Endothelial cell of umbilical vein (primary cell): ENCODE data around the gene BRF1.

Experiments used
- EZH2 ChIP-seq: IDR thresholded peaks from 2 replicates; pipeline ENCODE4 v1.6.1; 2012; ENCODE audit warnings: borderline replicate concordance, low read depth, mild to moderate bottlenecking, moderate library complexity, low read length, inconsistent platforms; ENCODE audit not compliant: severe bottlenecking
- FOS ChIP-seq: IDR thresholded peaks from 2 replicates; pipeline ENCODE4 v1.6.1; 2011; ENCODE audit warnings: mild to moderate bottlenecking, low read length, moderate library complexity, borderline replicate concordance; ENCODE audit not compliant: insufficient read depth
- GATA2 ChIP-seq: IDR thresholded peaks from 2 replicates; pipeline ENCODE4 v1.7.0; 2011; ENCODE audit warnings: low read depth, mild to moderate bottlenecking, moderate library complexity, mixed read lengths, low read length; ENCODE audit not compliant: insufficient read length, insufficient read depth
- JUN ChIP-seq: IDR thresholded peaks from 2 replicates; pipeline ENCODE4 v1.6.1; 2011; ENCODE audit warnings: borderline replicate concordance, low read depth; ENCODE audit not compliant: insufficient read length, insufficient read depth
- MYC ChIP-seq: IDR thresholded peaks from one replicate; pipeline ENCODE4 v1.6.1; 2011; ENCODE audit warnings: mild to moderate bottlenecking, low read depth, low read length
- POLR2A ChIP-seq: IDR thresholded peaks from 2 replicates; pipeline ENCODE4 v1.6.1; 2012; ENCODE audit warnings: low read depth, mild to moderate bottlenecking, control low read depth, low read length
- POLR2AphosphoS5 ChIP-seq: IDR thresholded peaks from 2 replicates; pipeline ENCODE4 v1.6.1; 2012; ENCODE audit warnings: low read depth, mild to moderate bottlenecking, control low read depth, low read length, moderate library complexity; ENCODE audit not compliant: insufficient read depth
- TF ChIP-seq, protein P1 (sequence below), 2 donors: IDR thresholded peaks; 1 replicate in 1 of 2; 2 replicates in 1 of 2; pipeline ENCODE4 v1.5.1; 2011; ENCODE audit warnings: low read length in 2 of 2, mild to moderate bottlenecking in 2 of 2, moderate library complexity in 2 of 2, control low read depth in 1 of 2, inconsistent platforms in 1 of 2, low read depth in 1 of 2; ENCODE audit not compliant: insufficient read depth in 1 of 2; ENCODE audit errors: extremely low read depth in 1 of 2
- TF ChIP-seq, protein P2 (sequence below): IDR thresholded peaks from 2 replicates; pipeline ENCODE4 v1.6.1; 2011; ENCODE audit not compliant: insufficient read depth, insufficient read length

DNA sequence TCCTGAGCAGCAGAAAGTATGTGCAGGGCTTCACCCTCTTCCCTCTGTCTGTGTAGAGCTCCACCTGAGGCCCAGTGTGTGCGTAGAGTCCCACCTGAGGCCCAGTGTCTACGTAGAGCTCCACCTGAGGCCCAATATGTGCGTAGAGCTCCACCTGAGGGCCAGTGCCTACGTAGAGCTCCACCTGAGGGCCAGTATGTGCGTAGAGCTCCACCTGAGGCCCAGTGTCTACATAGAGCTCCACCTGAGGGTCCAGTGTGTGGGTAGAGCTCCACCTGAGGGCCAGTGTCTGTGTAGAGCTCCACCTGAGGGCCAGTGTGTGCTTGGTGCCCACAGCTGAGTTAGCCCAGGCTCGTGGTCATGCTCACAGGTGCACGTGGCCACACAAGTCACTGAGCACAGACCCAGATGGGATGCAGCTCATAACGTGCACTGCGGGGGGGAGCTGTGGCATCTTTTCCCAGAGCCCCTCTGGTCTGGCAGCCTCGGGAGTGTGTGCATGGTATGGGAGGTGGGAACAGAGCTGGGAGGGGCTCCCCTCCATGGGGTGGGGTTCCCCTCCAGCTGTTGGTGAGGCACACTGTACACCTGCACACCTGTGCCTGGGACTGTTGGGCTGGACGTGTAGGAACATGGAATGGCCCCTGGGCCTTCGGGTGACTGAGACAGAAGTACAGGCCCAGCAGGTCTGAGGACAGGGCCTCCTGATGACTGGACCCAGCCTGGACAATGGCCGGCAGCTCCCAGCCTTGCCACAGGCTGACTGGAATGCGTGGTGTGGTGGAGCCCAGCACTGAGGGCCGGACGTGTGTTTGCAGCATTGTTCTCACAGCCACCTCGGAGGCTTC lies 33.8 kb upstream of the BRF1 start:
- TF ChIP-seq POLR2AphosphoS5, result no peak
- no peak for TF ChIP-seq FOS
- no peak for TF ChIP-seq EZH2
- TF ChIP-seq, protein P1, sequence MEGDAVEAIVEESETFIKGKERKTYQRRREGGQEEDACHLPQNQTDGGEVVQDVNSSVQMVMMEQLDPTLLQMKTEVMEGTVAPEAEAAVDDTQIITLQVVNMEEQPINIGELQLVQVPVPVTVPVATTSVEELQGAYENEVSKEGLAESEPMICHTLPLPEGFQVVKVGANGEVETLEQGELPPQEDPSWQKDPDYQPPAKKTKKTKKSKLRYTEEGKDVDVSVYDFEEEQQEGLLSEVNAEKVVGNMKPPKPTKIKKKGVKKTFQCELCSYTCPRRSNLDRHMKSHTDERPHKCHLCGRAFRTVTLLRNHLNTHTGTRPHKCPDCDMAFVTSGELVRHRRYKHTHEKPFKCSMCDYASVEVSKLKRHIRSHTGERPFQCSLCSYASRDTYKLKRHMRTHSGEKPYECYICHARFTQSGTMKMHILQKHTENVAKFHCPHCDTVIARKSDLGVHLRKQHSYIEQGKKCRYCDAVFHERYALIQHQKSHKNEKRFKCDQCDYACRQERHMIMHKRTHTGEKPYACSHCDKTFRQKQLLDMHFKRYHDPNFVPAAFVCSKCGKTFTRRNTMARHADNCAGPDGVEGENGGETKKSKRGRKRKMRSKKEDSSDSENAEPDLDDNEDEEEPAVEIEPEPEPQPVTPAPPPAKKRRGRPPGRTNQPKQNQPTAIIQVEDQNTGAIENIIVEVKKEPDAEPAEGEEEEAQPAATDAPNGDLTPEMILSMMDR (IDR thresholded peaks at IDR 0.05; ENCODE audit: extremely low read depth in 1 of 2, insufficient read depth in 1 of 2, low read depth in 1 of 2, low read length in 2 of 2), result no peak
- no peak for TF ChIP-seq MYC
- no peak for TF ChIP-seq POLR2A
- TF ChIP-seq, protein P2, sequence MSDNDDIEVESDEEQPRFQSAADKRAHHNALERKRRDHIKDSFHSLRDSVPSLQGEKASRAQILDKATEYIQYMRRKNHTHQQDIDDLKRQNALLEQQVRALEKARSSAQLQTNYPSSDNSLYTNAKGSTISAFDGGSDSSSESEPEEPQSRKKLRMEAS, result no peak
- no peak for TF ChIP-seq JUN
- no peak for TF ChIP-seq GATA2
